Renal pelvis (tissue), 12 donors: ENCODE results near the gene FBXL13. TPM values are rescaled to one million over a fixed set of nuclear protein-coding genes. Genes with fewer than 3 reads are reported as not detected.
"Not testable (repeated sequence)": the region's sequence is repeated elsewhere in the genome, so short reads cannot be mapped to it uniquely, and the experiment has no call there.

Source experiments
- DNase-seq: peaks from one replicate; pipeline ENCODE4 v3.0.0-alpha.2; 2013
- long read RNA-seq, 16 experiments: transcript quantifications; one replicate each; lab custom pipeline, GENCODE V29; 2026
- polyA plus RNA-seq, 3 donors: library from polyadenylated mRNA; unstranded; fragments of 120-200 nt; gene quantifications; one replicate each; pipeline ENCODE4 v1.2.1, GENCODE V29; 2013; ENCODE audit not compliant: insufficient read length in 3 of 3

The FBXL13 gene
- polyA plus RNA-seq: 1 to 10 TPM; 1.8 to 4.1 (median 3.5) TPM
- long read RNA-seq, donor 1: 0 reads
- long read RNA-seq, donor 2: 0 reads
- long read RNA-seq, donor 3, partial matches to known transcripts: 191 of 246 reads
- long read RNA-seq, donor 3, other reads (novel, unspliced or antisense): 55 of 246 reads
- long read RNA-seq, donor 4, partial matches to known transcripts: 192 of 198 reads
- long read RNA-seq, donor 4, other reads (novel, unspliced or antisense): 6 of 198 reads
- long read RNA-seq, donor 5: 0 reads
- long read RNA-seq, donor 6: 0 reads
- long read RNA-seq, donor 7, partial matches to known transcripts: 61 of 61 reads
- long read RNA-seq, donor 7, other reads (novel, unspliced or antisense): 0 of 61 reads
- long read RNA-seq, donor 8: 0 reads
- long read RNA-seq, donor 9: 0 reads
- long read RNA-seq, donor 10: 0 reads
- long read RNA-seq, donor 11: 0 reads
- long read RNA-seq, donor 12, partial matches to known transcripts: 37 of 60 reads
- long read RNA-seq, donor 12, other reads (novel, unspliced or antisense): 23 of 60 reads
- long read RNA-seq, donor 13, partial matches to known transcripts: 49 of 58 reads
- long read RNA-seq, donor 13, other reads (novel, unspliced or antisense): 9 of 58 reads
- long read RNA-seq, donor 14: 0 reads
- long read RNA-seq, donor 15, partial matches to known transcripts: 40 of 118 reads
- long read RNA-seq, donor 15, other reads (novel, unspliced or antisense): 77 of 118 reads
- long read RNA-seq, donor 16: 0 reads

DNA sequence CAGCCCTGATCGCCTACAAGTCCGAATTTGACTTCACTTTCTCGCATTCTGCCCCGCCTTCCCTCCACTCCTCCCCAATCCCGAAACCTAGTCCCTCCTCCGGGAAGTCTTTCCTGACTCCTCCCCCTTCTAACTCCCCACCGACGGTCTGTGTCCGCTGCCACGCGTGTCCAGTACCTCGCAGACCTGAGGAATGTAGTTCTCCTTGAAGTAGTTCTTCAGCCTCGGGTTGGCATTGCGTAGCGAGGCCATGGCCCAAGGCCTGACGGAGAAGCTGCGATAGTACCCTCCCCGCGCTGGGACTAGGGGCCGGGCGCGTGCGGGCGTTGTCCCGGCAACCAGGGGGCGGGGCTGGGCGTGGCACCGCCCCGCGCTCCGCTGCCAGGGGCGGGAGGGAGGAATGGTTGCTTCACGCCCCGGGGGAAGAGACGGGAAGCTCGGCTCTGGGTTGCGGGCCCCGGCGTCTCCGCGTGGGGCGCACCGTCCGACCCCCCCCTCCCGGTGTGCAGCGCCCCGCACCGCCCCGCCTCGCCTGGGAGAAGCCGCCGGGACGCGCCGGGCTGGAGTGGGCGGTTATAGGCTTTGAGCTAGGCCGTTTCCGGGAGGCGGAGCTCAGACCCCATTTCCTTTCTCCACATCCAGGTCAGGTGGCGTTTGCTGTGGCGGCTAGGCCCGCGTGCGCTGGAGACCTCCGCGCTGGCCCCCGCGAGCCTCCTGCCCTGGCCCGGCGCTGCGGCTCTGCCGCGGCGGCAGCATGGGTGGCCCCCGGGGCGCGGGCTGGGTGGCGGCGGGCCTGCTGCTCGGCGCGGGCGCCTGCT is at the start of gene FBXL13, which contains the start of gene ARMC10:
FBXL13 (minus strand) TSS at position 278 of the 818 bp plus-strand sequence.
ARMC10 (plus strand) TSS at position 622 of the 818 bp plus-strand sequence; CDS start at position 755, 133 bp downstream.
- peak; percentile 92 for DNase-seq

DNA sequence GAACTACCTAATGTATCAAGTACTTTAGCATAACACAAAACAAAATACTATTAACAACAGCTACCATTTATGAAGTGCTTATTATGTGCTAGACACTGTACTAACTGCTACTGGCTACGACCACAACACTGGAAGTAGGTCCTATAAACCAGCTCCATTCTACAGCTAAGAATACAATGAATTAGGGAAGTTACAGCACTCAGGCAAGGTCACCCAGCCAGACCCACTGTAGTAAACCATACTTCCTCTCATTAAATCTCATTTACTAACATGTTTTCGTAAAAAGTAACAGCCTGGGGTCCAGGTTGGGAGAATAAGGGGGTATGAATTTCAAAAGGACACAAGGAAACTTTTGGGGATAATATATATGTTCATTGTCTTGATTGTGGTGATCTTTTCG is 48.9 kb upstream of the FBXL13 start:
- no peak for DNase-seq

DNA sequence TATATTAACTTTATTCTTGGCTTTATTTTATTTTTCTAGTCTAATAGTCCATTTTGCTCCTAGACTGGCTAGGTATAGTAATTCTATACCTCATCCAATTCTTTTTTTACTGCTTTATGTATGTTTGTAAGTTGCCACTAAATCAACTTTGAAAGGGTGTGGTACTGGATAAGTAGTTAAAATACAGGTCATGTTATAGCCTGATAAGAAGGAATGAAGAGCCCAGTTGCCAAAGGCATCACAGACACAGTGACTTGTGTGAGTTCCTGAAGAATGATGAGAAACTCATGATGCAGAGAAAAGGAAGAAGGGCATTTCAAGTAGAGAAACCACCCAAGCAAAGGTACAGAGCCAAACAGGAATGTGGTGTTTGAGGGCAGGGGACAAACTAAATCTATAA is 47.0 kb upstream of the FBXL13 start:
- no peak for DNase-seq

DNA sequence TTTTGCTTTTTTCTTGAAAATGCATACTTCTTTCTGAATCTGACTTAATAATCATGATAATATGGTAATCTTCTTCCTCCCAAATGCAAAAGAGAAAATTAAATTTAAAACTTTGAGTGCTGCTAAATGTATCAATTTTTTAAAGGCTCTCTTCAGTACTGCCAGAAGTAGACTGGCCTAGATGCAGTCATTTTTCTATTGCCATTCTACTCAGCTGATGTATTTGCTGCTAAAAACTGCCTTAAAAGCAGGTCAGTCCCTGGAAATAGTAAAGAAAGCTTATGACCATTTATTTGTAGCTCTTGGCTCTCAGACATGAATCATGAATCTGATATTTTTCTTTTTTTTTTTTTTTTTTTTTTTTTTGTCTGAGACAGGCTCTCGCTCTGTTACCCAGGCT is 45.8 kb upstream of the FBXL13 start:
- DNase-seq: no peak

DNA sequence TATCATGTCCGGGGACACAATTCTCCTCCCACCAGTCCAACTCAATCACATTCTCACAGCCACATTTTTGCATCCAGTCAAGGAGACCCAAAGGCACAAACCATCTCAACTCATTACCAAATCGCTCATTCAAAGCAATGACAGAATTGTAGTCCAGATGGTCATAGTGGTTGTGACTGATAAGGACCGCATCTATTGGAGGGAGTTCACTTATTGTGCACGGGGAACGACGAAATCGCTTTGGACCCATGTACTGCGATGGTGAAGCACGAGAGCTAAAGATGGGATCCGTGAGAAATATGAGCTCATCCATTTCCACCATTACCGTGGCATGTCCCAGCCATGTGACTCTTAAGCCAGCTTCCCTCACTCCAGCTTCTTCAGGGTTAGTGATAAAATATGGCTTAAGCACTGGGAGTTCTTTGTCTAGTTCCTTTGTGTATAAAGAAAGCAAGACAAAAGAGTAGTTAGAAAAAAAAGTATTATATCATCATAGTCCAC is 45.2 kb upstream of the FBXL13 start:
- DNase-seq: no peak

DNA sequence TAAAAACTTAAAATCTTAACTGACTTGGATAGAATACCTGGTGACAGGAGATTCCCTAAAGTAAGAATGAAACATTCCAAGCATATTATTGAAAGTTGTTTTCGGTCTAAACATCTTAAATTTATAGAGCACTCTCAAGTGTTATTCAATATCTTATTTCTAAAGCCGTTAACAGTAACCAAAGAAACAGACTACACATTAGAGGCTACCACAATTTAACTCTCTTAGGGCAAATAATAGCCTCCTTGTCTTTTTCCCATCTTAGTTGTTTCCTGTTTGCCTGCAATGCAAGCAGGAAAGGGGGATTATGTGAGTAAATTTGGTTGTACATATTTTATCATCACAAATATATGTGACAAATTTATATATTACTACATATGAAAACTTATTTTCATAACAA is 42.9 kb upstream of the FBXL13 start:
- DNase-seq: no peak

DNA sequence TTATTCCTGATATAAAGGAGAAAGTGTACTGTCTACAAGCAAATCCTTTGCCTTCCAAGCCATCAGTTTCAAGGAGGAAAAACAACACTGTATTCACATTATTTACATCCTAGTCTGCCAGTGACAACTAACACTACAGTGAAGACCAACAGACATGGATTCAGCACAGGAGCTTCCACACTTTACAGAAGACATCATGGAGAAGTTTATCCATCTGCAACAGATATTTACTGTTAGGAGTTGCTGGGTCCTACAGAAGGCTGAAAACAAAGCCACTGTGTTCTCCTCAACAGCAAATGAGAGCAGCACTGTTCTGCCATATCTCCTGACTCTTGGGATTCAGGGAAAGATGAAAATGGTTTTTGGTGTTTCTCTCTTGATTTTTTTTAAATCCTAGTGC is 42.4 kb upstream of the FBXL13 start:
- DNase-seq: no peak

DNA sequence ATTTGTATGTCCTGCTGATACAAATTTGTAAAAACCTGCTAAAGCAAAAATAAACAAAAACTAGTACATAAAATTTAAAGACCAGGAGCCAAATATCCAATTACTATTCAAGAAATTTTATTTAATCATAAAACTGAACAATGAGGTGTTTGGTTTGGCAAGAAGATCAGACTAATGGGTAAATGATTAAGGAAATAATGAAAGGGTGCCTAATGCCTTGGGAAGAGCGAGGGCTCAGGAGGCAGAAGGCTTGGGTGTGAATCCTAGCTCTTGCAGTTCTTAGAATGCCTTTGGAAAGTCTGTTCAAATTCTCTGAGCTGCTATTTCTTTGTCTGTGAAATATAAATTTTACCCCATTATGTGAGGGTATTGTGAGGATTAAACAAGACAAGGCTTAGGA is 41.9 kb upstream of the FBXL13 start:
- no peak for DNase-seq

DNA sequence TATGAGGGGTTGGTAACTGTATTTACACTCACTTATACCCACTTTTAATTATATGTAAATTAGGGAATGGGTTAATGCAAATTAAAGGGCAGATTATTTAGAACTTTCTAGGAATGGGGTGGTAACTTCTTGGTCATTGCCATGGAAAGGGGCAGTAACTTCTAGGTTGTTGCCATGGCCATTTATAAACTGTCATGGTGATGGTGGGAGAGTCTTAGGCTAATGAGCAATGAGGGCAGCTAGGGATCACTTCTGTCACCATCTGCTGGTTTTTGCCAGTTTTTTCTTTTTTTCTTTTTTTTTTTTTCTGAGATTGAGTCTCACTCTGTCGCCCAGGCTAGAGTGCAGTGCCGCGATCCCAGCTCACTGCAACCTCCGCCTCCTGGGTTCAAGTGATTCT is 41.2 kb upstream of the FBXL13 start:
- DNase-seq: no peak

DNA sequence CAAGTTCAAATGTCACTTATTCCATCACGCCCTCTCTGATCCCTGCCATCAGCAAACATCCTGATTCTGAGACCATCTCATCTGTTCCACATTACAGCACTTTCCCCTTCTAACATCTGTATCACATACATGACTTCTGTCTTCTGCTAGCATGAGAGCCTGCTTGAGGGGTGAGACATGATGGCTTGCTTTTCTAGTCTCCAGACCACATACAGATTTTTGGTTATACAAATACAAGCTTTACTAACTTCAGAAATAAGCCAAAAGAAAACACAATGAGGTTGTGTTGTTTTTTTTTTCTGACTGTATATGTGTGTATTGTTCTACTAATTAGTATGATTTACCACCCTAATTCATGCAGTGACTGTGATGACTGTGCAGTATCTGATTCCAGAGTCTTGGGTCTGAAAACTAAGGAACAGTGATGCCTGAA is 40.0 kb upstream of the FBXL13 start:
- DNase-seq: no peak

DNA sequence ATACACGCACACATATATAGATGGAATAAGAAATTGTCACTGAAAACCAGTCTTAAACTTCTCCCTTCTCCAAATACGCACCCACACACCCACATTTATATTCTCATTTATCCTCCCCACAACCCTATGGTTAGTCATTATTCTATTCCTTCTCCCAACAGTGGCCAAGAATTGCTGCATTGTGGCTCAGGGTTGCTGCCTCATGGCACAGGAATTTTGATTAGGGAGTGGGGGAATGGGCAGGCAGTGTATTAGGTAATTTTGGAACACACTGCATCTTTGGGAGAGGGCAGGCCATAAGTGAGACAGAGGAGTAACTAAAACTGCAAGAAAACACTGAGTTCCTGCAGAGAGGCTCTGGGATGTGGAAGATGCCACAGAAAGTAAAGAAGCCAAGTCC is 38.6 kb upstream of the FBXL13 start:
- no peak for DNase-seq

DNA sequence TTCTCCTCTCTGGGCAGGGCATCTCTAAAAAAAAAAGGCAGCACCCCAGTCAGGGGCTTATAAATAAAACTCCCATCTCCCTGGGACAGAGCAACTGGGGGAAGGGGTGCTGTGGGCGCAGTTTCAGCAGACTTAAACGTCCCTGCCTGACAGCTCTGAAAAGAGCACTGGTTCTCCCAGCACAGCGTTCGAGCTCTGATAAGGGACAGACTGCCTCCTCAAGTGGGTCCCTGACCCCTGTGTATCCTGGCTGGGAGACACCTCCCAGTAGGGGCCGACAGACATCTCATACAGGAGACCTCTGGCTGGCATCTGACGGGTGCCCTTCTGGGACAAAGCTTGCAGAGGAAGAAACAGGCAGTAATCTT is 32.1 kb upstream of the FBXL13 start:
- DNase-seq: not testable (repeated sequence)

DNA sequence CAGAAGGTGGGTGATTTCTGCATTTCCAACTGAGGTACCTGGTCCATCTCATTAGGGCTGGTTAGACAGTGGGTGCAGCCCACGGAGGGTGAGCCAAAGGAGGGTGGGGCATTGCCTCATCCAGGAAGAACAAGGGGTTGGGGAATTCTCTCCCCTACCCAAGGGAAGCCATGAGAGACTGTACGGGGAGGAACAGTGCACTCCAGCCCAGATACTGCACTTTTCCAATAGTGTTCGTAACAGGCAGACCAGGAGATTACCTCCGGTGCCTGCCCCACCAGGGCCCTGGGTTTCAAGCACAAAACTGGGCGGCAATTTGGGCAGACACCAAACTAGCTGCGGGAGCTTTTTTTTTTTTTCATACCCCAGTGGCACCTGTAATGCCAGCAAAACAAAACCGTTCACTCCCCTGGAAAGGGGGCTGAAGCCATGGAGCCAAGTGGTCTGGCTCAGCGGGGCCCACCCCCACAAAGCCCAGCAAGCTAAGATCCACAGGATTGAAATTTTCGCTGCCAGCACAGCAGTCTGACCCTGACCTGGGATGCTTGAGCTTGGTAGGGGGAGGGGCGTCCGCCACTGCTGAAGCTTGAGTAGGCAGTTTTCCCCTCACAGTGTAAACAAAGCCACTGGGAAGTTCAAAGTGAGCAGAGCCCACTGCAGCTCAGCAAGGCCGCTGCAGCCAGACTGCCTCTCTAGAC is 31.6 kb upstream of the FBXL13 start:
- DNase-seq: peak; percentile 73

DNA sequence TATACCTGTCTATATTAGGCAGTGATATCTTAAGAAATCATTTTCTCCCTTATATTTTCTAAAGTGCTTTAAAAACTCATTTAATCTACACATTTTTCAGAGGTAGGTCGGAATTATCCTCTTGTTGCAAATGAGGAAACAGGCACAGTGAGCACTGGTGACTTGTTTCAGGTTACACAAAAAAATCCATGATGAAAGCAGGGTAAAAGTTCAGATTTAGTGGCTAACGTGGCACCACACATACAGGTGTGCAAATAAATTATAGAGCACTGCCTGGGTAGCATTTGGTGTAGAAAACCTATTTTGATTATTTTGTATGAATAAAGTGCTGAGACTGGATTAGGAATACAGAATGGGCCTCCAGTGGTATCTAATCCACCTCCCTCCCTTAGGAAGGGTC is 26.9 kb upstream of the FBXL13 start:
- DNase-seq: no peak

DNA sequence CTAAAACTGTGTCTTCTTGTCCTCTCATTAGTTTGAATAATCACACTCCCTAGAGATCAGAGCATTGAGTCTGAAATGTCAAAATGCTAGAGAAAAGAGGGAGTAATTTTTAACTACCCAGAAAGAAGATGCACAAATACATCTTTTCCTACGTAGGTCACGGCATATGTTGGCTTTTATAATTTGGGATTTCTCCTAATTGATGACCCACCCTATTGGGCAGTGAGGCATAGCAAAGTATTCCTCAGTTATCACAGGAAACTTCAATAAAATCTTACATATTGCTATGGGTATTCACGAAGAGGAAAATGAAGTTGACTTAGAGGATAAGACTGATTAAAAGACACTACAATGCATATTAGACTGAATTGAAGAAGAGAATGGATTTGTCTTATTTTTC is 25.8 kb upstream of the FBXL13 start:
- DNase-seq: no peak

DNA sequence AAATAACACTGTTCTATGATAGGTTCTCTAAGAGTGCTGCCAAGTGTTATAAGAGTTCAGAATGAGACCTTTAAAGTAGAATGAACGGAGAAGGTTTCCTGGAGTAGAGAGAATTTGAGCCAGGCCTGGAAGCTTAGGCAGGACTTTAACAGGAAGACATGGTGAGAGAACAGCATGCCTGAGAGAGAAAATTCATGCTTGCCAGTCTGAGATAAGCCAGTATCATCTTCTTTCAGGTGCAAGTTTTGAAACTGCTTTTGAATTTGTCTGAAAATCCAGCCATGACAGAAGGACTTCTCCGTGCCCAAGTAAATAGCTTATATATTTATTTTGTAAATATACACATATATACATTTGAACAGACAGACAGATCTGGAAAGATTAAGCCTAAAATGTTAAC is 22.4 kb upstream of the FBXL13 start:
- no peak for DNase-seq

DNA sequence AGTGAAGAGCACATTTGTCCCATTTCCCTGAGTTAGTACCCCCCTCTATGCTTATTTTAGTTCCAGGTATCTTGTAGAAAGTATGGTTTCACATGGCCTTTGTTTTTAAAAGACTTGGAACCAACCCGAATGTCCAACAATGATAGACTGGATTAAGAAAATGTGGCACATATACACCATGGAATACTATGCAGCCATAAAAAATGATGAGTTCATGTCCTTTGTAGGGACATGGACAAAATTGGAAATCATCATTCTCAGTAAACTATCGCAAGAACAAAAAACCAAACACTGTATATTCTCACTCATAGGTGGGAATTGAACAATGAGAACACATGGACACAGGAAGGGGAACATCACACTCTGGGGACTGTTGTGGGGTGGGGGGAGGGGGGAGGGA is 21.0 kb upstream of the FBXL13 start:
- DNase-seq: not testable (repeated sequence)

DNA sequence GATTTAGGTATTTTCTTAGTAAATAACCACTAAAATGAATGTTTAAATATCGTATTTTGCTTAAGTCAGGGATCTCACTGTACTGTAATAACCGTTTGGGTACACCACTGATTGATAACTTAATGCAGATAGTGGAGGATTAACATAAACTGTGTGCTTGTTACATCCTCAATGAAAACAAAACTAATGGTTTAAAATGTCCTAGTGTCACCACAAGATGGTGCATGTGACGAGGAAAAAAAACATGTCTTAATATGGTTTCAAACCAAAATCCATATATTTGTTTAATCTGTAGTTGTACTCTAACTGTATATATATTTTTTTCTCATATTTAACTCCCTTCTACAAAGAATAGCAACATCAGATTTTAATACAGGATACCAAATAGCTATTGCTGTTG is 19.5 kb upstream of the FBXL13 start:
- DNase-seq: no peak

DNA sequence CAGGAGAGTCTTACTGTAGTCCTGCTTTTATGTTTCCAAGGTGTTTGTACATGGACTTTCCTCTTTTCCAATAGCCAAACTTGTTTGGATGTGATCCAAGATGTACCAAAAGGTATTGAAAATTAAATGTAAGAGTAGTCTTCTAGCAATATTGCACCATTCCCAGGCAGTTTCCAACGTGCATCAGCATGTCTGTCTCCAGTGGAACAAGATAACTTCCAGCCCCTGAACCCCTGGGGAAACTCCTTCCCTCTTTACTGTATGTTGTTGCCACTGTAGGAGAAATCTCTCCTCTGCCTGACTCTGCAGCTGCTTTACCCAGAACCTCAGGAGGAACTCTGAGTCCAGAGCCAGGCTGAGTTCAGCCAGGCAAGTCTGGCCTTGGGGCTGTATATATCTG is 18.8 kb upstream of the FBXL13 start:
- no peak for DNase-seq

DNA sequence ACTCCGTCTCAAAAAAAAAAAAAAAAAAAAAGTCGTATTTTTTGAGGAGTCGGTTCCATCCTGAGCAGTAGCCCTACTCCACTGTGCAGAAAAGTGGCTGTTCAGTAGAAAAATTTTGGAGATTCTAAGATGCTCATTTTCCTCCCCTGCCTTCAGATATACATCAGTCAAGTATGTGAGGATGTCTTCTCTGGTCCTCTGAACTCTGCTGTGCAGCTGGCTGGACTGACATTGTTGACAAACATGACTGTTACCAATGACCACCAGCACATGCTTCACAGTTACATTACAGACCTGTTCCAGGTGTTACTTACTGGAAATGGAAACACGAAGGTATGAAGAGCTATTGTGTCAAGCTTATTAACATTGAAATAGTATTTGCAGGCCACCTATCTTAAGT is 17.7 kb upstream of the FBXL13 start:
- not testable (repeated sequence) for DNase-seq

DNA sequence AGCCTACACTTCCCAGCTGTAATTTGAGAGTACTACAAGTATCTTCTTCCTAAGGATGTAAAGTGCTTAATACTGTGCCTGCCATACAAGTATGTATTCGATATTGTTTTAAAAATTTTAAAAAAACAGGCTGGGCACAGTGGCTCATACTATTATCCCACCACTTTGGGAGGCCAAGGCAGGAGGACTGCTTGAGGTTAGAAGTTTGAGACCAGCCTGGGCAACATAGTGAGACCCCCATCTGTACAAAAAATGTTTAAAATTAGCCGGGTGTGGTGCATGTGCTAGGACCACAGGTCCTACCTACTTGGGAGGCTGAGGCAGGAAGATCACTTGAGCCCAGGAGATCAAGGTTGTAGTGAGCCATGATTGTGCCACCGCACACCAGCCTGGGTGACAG is 8.6 kb upstream of the FBXL13 start:
- no peak for DNase-seq

DNA sequence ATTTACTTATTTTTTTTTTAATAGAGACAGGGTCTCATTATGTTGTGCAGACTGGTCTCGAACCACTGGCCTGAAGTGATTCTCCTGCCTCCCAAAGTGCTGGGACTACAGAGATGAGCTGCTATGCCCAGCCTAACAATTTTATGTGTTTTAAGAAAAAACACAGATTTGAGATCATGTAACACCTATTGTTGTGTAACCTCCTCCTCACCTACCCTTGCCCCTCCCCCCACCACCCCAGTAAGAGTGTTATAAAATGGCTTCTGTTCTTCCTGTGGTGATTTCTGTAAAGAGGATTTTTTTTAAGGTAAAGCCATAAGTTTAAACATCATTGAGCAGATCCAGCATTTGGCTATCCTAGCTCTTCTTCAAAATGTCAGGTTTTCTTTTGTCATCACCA is 7.9 kb upstream of the FBXL13 start:
- no peak for DNase-seq
